ENCODE measurements around the gene RASSF1.

DNA sequence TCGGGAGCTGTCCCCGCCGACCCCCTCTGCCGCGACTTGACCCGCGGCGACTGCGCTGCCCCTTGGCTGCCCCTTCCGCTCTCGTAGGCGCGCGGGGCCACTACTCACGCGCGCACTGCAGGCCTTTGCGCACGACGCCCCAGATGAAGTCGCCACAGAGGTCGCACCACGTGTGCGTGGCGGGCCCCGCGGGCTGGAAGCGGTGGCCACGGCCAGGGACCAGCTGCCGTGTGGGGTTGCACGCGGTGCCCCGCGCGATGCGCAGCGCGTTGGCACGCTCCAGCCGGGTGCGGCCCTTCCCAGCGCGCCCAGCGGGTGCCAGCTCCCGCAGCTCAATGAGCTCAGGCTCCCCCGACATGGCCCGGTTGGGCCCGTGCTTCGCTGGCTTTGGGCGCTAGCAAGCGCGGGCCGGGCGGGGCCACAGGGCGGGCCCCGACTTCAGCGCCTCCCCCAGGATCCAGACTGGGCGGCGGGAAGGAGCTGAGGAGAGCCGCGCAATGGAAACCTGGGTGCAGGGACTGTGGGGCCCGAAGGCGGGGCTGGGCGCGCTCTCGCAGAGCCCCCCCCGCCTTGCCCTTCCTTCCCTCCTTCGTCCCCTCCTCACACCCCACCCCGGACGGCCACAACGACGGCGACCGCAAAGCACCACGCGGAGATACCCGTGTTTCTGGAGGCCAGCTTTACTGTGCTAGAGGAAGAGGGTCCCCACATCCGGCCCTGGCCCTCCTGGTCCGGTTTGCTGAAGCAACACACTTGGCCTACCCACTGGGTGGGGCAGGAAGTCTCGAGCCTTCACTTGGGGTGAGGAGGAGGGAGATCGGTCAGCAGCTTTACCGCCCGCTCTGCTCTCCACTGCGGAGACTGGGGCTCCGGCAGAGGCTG is at the start of gene RASSF1:
- no peak for TF ChIP-seq CTCF (IDR thresholded peaks at IDR 0.05; ENCODE audit: low read depth, low read length, poor library complexity, severe bottlenecking)
- no peak for TF ChIP-seq EZH2phosphoT487 (IDR thresholded peaks at IDR 0.05; ENCODE audit: borderline replicate concordance, low read length)
